ENCODE results near the gene TULP3.

The TULP3 gene

DNA sequence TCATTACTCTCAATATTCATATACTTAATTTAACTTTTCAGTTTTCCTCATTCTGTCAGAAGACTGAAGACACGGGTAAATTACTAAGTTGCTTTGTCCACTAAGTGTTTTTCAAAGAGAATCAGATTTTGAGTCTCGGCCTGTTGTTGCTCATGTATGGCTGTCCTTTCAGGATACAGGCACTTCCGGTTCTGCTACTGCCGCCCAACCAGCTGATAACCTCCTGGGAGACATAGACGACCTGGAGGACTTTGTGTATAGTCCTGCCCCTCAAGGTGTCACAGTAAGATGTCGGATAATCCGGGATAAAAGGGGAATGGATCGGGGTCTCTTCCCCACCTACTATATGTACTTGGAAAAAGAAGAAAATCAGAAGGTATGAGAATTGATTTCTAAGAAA, 40.2 kb downstream of the TULP3 start:
- no peak for DNase-seq

DNA sequence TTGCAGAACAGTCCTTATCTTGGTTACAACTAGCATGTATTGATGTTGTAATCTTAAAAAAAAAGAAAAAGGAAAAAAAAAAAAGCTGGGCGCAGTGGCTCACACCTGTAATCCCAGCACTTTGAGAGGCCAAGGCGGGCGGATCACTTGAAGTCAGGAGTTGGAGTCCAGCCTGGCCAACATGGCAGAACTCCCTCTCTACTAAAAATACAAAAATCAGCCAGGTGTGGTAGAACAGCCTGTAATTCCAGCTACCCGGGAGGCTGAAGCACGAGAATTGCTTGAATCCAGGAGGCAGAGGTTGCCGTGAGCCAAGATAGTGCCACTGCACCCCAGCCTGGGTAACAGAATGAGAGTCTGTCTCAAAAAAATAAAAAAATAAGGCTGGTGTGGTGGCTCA, 42.9 kb downstream of the TULP3 start:
- no peak for DNase-seq

DNA sequence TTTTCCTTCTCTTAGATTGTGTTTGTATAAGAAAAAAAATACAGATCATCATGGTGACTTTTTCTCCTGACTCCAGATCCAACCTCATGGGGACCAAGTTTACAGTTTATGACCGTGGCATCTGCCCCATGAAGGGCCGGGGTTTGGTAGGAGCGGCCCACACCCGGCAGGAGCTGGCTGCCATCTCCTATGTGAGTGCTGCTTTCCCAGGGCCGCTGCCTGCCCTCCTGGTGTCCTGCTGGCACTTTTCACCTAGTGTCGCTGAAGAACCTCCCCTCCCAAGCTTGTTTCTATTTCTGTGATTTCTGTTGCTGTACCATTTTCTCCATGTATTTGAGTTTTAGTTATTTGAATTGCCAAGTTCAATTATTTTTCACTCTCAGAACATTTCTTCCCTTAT, 43.7 kb downstream of the TULP3 start:
- no peak for DNase-seq

DNA sequence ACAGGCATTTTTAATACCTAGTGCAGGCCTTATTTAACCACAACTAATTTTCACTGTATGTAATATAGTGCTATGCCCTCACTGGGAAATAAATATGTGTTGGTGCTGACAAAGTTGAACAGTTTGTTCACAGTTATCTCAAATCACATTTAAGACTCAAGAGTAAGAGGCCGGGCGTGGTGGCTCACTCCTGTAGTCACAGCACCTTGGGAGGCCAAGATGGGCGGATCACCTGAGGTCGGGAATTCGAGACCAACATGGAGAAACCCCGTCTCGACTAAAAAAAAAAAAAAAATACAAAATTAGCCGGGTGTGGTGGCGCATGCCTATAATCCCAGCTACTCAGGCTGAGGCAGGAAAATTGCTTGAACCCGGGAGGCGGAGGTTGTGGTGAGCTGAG, 45.6 kb downstream of the TULP3 start:
- DNase-seq, result no peak

DNA sequence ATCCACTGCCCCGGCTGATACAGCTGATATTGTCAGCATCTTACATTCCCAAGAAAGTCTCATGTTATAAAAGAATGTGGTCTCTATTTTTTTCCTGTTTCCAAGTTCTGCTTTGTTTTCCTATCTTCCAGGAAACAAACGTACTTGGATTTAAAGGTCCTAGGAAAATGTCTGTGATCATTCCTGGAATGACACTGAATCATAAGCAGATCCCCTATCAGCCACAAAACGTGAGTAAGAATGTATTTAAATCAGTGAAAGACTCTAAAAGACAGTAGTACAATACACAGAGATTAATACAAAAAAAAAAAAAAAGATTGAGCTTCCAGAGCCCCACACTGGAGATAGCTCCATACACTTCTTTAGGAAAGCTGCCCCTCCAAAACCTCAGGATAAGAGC, 46.8 kb downstream of the TULP3 start:
- DNase-seq, result no peak

DNA sequence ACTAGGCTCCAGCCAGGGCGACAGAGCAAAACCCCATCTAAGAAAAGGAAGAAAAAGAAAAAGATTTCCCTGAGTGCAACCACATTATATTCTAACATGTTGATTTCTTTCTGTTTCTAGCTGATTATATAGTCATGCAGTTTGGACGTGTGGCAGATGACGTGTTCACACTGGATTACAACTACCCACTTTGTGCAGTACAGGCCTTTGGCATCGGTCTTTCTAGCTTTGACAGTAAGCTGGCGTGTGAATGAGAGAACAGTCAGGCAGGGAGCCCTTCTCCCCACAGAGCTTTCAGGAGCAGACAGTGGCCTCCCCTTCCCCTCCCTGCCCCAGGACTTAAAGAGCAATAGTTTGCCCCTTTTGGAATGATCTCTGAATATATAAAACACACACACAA, 48.5 kb downstream of the TULP3 start:
- DNase-seq, result no peak

DNA sequence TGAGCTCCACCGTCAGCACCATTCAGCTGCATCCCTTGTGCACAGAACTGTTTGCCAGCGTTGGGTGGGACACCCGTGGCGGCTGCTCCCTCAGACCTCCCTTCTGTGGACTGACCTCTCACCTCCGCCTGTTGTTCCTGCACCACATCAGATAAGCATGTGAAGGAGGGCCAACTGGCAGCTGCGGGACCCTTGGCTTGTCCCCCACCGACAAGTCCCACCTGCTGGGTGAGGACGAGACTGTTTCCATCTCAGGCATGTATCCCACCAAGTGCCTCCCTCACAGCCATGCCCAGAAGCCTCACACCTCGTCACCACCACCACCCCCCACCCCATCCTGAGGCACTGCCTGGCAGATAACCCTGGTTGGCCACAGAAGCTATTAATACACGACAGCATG, 49.9 kb downstream of the TULP3 start:
- DNase-seq, result no peak

DNA sequence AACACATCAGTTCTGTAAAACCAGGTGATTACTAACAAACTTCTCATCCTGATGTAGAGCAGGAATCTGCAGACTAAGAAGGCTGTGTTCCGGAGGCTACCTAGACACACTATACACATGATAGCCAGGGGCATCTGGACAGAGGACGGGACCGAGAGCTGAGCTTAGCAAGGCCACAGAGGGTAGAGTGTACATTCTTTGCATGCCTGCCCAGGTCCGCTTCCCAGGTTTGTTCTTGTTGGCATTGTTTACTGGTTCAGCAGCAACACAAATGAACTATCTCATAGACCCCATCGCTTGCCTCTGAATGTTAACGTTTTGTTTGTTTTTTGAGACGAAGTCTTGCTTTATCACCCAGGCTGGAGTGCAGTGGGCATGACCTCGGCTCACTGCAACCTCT, 50.8 kb downstream of the TULP3 start:
- no peak for DNase-seq

DNA sequence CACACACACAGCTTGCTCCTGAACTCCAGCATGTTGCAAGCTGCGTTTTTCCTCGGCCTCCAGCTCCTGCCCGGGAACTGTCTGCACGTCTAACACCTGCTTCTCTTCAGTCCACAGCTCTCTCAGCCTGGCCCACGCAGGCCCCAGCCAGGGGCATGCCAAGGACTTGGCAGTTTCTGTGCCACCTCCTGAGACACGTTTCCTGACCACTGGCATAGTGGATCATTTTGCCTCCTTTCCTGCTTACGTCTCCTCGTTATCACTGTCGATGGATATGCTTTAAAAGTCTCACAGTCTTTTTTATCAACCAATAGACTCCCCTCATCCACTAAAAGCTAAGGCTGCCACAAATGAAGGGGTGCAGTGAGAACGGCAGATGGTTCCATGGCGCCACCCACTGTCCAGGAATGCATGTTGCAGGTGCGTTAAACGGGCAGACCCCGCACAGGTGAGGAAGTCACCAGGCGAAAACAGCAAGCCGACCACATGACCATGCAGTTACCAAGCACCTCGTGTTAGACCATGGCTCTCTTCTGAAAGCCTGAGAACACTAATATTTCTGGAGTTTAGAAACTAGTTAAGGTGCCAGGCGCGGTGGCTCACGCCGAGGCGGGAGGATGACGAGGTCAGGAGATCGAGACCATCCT, 53.8 kb downstream of the TULP3 start:
- peak in 1 of 2 donors; percentile 33 for DNase-seq

DNA sequence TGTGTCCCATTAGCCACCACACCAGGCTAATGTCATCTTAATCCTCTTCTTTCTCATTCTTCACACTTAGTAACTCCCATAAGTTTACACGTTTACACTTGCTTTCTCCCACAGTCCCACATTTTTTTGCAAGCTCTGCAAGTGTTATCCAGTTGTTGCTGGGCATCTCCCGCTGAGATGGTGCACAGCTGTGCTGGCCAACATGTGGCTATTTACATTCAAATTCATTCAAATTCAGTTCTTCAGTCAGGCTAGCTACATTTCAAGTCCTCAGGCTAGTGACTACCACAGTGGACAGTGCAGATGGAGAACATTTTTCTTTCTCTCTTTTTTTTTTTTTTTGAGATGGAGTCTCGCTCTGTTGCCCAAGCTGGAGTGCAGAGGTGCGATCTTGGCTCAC, 58.7 kb downstream of the TULP3 start:
- no peak for DNase-seq

DNA sequence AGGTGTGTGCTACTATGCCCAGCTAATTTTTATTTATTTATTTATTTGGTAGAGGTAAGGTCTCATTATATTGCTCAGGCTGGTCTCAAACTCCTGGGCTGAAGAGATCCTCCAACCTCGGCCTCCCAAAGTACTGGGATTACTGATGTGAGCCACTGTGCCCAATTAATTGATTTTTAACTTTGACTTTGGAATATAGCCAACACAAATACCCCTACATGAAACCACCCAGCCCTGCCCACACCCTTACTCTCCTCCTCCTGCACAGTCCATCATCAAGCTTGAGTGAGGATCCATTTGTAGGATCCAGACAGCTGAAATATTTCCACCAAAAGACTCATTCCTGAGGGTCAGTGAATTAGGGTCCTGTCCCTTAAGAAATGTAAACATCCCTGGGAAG, 65.2 kb downstream of the TULP3 start:
- no peak for DNase-seq

DNA sequence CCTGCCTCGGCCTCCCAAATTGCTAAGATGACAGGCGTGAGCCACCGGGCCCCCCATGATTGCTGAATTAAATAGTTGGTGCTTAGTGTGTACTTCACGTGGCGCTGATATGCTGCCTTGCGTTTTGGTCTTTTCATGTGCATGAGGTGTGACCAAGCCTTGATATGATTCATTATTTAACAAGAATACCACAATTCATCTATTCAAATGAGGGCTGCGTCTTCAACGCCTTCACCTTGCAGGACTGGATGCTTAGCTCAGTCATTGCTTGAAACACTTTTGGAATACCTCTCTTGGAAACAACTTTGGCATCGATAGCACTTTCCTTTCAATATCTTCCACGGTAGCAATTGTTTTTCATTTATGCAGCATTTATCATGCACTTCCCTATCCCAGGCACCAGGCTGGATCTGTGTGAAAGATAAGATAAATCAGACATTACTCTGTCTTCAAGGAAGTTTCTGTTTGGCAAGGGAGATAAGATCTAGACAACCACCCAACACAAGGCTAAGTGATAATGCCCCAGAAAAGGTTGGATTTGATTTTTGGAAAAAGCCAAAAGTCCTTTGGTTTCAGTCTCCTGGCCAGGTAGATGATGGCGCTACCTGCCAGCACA, 67.2 kb downstream of the TULP3 start:
- DNase-seq, result no peak

DNA sequence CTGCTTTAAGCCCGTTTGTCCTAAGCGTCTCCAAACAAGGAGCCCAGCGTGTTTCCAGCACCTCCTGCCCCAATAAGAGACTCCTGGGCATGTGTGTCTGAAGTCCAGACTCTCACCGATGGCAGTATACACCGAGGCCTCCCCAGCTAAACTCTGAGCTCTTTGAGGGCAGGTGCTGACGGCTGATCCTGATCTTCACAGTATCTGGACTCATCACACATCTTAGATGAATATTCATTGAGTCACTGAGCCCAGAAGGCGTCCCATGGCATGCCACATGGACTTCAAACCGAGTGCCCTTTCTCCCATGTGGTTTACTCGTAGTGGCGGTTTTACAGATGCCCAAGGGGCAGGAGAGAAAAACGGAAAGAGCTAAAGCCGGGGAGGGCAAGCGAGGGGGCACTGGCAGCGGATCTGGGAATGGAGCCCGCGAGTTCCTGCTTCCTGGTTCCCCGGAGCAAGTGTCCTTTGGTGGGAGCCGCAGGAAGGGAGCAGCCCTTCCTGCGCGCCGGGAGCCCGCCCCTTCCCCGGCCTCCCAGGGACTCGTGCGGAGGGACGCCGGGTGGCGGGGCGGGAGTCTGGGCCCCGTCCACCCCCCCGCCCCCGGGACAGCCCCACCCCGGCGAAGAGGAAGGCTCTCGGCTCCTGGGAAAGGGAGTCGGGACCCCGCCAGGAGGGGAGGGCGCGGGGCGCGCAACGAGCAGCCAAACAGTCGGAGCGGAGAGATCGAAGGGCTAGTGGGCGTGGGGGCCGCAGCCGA, 67.9 kb downstream of the TULP3 start:
- DNase-seq, result no peak

DNA sequence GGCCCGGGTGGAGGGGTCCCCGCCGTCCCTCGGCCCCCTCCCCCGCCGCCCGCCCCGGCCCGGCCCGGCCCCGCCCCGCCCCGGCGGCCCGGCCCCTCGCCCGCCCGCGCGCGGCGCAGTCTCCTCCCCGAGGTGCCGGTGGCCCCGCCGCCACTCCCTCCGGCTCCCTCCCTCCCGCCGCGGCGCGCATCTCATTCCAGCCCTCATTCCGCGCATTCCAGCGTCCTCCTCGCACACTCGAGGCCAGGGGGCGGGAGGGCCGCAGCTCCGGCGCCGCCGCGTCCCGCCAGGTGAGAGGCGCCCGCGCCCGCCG, 68.5 kb downstream of the TULP3 start, which contains the start of gene TEAD4:
TSS of gene TEAD4 (plus strand) at position 206 of the 313 bp plus-strand sequence.
- DNase-seq, result no peak

DNA sequence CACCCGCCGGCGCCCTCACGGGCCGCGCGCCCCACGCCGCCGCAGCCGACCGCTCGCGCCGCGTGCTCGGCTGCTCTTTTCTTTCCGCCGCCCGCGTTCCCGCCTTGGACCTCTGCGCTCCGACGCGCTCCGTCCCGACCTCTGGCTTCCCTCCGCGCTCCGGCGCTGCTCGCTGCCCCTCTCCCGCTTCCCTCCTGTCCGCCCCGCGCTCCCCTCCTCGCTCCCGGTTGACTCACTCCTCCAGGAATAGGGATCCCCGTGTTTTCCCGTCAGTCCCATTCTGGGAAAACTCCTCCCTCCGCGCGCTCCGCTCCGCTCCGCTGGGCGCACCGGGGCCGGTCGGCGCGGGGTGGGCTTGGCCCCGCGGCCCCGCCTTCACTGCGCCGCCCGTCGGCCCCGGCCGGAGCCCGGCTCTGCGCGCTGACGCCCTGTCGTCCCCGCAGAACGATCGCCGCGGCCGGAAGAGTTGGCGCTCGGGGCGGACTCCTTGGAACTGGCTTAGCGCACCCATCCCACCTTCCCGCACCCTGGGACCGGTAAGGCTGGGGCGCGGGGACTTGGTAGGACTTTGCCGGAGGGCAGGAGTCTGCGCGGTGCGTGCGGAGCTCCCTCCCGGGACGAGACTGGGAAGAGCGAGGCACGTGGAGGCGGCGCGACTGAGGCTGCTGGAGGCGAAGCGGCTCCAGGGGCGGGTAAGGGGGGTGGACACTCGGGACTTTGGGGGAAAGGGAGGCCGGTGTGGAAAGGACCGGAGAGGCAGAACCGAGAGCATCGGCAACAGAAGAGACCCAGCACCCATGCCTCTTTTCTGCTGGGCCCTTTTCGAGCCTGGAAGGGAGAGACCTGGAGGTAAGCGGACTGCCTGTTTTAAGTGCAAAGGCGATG, 69.1 kb downstream of the TULP3 start:
- no peak for DNase-seq

DNA sequence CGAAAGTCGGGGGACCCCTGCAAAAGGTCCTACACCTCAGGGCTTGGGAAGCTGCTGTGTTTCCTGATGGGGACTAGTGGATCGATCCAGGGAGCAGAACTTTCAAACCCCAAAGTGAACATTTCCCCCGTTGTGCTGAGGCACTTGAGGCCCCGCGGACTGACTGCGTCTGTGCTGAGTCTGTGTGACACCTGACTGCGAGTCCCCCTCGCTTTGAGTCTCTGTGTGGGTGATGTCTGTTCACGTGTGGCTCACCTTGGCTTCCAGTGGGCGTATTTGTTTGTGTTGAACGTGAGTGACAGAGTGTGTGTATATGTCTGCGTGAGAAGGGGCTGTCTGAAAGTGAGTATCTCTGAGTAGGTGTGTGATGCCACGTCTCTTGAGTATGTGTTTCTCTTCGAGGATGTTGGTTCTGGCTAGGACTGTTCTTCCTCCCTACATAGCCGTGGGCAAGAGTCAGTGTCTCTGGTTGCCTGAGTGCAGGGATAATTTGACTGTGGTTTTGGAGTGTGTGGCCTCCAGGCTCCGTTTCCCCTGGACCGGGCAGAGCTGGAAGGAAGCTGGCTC, 69.8 kb downstream of the TULP3 start:
- DNase-seq, result no peak

DNA sequence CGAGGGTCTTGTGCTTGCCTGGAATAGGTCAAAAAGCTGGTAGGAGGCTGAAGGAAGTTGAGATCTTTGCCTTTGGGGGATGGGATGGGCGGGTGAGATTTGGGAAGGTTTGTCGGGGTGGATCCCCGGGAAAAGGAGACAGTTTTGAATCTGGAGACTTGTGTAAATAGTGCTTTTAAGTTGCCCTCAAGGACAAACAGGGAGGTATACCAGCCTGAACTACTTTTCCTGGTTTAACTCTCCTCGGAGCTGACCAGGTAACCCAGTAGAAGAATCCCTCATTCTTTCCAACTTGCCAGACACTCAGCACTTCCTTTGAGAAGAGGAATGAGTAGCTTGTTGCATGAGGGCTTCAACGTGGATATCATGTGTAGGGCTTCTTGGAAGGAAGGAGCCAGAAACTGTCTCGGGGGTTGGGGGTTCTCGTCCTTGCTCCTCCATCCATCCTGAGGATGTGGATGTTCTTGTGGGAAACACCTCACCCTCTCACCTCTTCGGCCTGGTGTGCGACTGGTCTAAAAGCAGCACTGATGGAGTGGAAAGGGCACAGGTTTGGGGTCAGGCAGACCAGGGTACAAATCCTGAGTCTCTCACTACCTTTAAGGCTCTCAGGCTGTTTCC, 70.4 kb downstream of the TULP3 start:
- DNase-seq, result no peak

DNA sequence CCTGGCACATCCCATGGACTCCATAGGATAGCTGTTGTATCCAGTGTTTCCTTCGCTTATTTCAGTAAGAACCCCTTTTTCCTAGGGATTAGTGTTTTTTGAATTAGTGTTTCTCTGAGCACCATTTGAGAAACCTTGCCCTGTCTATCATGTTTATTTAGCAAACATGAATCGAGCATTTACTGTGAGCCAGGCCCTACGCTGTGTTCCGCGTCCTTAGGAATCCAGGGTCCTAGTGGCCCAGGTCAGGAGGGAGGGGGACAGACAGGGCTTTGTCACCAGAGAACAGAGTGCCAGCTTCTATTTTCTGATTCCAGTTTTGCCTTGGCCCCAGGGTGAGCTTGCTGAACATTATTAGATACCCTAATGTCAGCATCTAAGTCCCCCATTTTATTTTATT, 71.0 kb downstream of the TULP3 start:
- DNase-seq, result no peak

DNA sequence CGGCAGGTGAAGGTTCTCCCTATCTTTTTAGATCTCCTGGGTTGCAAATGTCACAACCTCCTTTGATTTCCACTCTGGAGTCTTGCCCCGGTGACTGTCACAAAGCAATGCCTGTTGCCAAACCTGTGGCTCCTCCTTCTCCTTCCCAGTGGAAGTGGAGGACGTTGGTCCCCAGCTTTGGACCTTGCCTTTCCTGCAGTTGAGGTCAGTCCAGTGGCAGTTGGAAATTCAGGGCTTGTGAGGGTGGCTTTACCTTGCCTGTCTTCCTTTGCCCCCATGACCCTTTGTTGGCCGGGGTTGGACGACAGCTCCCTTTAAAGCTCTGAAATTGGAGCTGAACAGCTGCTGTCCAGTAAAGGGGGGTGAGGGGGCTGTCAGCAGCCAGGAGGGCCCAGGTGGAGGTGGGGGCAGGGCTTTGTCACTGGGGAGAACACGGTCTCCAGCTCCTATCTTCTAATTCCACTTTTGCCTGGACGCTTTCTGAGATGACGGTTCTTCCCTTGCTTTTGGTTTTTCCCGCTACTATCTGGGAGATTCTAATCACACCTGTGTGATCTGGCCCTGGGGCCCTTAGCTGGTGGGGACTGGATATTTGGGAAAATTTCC, 72.6 kb downstream of the TULP3 start:
- DNase-seq, result no peak

DNA sequence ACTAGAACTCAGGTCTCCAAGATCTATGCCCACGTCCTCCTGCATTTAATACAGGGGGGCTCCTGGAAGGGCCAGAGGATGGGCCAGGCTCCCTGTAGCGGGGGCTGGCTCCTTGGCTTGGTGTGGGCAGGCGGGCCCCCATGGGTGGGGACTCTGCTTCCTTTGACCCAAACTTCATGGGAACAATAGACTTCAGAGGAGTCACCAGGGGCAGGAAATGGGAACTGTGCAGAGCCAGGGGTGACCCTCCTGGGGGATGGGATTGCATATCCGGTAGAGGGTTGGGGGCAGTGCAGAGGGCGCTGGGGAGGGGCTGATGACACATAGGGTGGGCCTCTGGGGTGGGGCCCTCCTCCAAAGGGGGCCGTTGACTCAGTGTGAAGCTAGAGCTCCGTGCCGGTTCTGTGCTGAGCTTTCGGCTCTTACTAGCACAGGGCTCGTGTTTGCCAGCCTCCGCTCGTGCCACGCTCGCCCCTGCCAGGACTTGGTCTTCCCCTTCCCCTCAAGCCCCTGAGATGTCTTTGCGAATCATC, 73.1 kb downstream of the TULP3 start:
- DNase-seq, result no peak

DNA sequence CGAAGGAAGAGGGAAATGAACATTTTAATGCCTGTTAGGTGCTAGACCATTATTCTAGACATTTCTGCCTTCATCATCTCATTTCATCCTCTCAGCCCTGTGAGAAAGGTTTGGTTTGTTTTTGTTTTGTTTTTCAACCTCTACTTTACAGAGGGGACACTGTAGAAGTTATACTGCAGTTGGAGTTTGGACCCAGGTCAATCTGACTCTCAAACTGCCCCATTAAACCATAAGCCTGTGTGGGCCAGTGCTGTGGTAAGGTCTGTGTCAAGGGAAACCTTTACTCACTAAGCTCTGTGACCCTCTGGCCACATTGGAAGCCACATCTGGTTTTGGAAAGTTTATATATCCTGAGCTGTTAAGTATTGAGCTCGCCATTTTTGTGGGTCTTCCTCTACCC, 77.0 kb downstream of the TULP3 start:
- no peak for DNase-seq

DNA sequence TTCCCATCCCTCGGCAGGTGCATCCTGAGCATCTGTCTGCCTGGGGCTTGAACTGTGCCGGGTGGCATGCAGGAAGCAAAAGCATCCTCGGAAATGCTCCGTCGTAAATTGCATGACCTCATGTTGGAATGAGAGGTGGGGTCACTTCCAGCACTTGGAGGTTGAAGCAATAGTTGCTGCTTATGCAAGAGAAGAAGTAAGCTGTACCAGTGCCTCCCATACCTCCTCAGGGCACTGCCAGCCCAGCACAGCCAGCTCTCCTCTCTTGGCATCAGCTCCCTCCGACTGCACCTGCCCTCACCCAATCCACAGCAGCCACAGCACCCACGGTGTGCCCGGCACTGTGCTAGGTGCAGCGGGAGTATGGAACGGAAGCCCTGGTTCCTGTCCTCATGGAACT, 80.1 kb downstream of the TULP3 start:
- DNase-seq, result no peak
